ENCODE measurements around the gene STXBP2.

GRCh38 chr19:7691497-7691896 is 54.6 kb downstream of the STXBP2 start:
- TF ChIP-seq CTCF (IDR thresholded peaks at IDR 0.05), result no peak
- no peak for TF ChIP-seq POLR2AphosphoS5 (IDR thresholded peaks at IDR 0.05)

Data from prostate gland (tissue), 2 donors.